AG09319 (cell line): ENCODE measurements around the gene ANO3.

Experiments used
- DNase-seq: peaks from one replicate; pipeline ENCODE4 v3.0.0-alpha.2; 2010; ENCODE audit warnings: low read depth; ENCODE audit errors: extremely low read depth
- TF ChIP-seq, protein P1 (sequence below): IDR thresholded peaks from 2 replicates; pipeline ENCODE4 v1.5.1; 2011; ENCODE audit warnings: low read depth, mild to moderate bottlenecking, inconsistent platforms, low read length, moderate library complexity

ANO3 gene

DNA sequence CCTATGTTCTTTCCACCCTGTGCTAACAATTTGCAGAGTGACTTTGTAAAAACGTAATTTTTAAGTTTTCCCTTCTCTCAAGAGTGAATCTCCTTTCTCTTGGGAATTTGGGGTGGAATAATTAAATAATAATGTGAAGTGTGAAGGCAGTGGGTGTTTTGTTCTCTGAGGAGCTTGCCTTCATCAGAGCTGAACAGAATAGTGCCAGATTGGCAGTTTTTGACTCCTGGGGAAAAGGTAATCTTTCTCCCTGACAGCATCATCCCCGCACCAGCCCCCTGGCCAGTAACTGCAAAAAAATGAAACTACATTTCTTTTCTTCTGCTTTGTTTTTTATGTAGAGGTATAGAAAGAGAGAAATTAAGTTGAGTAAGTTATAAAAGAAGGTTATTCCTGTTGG is 180.3 kb downstream of the ANO3 start:
- DNase-seq, result no peak
- TF ChIP-seq, protein P1, sequence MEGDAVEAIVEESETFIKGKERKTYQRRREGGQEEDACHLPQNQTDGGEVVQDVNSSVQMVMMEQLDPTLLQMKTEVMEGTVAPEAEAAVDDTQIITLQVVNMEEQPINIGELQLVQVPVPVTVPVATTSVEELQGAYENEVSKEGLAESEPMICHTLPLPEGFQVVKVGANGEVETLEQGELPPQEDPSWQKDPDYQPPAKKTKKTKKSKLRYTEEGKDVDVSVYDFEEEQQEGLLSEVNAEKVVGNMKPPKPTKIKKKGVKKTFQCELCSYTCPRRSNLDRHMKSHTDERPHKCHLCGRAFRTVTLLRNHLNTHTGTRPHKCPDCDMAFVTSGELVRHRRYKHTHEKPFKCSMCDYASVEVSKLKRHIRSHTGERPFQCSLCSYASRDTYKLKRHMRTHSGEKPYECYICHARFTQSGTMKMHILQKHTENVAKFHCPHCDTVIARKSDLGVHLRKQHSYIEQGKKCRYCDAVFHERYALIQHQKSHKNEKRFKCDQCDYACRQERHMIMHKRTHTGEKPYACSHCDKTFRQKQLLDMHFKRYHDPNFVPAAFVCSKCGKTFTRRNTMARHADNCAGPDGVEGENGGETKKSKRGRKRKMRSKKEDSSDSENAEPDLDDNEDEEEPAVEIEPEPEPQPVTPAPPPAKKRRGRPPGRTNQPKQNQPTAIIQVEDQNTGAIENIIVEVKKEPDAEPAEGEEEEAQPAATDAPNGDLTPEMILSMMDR, result no peak

- DNase-seq, result no peak
- TF ChIP-seq, protein P1, result no peak
Observed at GRCh38 chr11:26519469-26519868, 187.5 kb downstream of the ANO3 start.

- no peak for DNase-seq
- TF ChIP-seq, protein P1, result peak; percentile 21
Observed at GRCh38 chr11:26522912-26523610, 191.1 kb downstream of the ANO3 start.

DNA sequence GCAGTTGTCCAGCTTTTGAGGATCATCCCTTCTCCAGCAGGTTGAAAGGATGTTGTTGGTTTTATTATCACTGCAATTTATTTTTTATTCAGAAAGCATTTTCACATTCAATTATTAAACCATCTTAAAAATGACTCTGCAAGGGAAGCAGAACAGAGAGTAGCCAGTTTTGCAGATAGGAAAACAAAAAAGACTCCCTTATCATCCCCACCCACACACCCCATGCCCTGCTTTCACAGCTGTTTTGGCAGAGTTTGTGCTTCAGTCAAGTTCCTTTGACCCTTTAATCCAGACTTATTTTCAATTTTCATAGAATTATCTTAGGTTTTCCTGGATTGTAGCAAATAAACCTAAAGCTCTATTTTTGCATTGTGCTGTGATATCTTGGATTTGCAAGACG is 195.8 kb downstream of the ANO3 start:
- TF ChIP-seq, protein P1, result no peak
- no peak for DNase-seq

DNA sequence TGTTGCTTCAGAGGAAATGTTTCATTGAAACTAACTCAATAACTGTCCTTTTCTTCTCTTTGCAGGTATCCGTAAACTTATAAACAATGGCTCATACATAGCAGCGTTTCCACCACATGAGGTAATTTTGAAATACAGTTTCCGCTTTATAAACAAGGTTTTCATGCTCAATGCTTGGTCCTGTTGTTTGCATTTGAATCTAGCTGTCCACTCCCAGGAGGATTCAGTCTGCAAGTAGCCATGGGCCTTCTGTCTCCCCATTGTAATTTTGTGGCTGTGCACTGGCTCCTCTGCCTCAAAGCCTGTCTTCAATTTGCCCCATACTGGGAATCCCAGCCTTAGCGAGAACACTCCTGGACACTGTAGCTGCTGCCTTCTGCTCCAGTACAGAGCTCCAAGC is 205.4 kb downstream of the ANO3 start:
- TF ChIP-seq, protein P1, result no peak
- no peak for DNase-seq

DNA sequence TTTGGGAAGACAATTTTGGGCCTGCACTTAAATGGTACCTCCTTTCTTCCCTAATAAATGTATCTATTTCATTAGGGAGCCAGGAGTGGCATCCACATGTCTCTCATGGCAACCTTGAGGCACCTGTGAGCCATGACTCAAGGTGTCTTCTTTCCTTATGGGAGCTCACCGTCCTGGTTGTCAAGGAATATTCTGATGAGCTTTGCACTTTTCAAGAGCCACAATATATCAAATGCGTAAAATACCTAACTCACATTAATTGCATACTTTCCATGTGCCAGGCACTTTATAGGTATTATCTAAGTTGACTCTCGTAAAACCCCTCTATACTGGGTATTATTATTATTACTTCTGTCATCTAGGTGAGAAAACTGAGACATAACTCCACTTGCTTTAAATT is 207.6 kb downstream of the ANO3 start:
- TF ChIP-seq, protein P1, result no peak
- DNase-seq, result no peak

DNA sequence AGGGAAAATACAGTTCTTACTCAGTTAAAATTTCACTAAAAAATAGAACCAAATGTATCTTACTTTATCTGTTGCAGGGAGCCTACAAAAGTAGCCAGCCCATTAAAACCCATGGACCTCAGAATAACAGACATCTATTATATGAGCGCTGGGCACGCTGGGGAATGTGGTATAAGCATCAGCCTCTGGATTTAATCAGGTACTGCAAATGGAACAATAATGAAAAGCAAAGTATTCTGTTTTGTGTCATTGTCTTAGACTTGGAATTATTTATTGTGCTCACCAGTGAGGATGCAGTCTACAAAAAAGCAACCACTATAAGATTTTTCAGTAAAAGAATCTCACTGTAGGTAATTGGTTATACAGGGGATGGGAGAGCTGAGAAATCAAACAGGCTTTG is 209.9 kb downstream of the ANO3 start:
- TF ChIP-seq, protein P1, result no peak
- DNase-seq, result no peak
